A549 (cell line): ENCODE measurements around the gene CD101. TPM values are rescaled to one million over a fixed set of nuclear protein-coding genes. Genes with fewer than 3 reads are reported as not detected.

Source experiments
- ATAC-seq, 2 experiments: fragments of 200-7000 bp in 1 of 2; fragments of >200 bp in 1 of 2; cut with Nextera tagmentation in 1 of 2; cut with Tn5 transposase in 1 of 2; 3 replicates each; pipeline versions ENCODE4 v1.8.0 to v1.9.1; 2018 to 2020; ENCODE audit warnings: mild to moderate bottlenecking in 1 of 2, moderate library complexity in 1 of 2
- CTCF ChIA-PET: fragments of 300-600 bp; sonication (Branson Sonifier 250); formaldehyde crosslinking; extraction: SDS; loops from one replicate; lab custom pipeline; 2021; ENCODE audit warnings: antibody characterized with exemption, inconsistent platforms; lab: Yijun Ruan, JAX
- POLR2A ChIA-PET: fragments of 350-600 bp; formaldehyde crosslinking; extraction: SDS; loops from one replicate; lab custom pipeline; 2021; ENCODE audit warnings: antibody characterized with exemption, inconsistent platforms; lab: Yijun Ruan, JAX
- DNase-seq, 2 experiments: peaks; one replicate each; pipeline versions ENCODE4 v3.0.0 to v3.0.0-alpha.2; 2011 to 2016; ENCODE audit warnings: low read depth in 1 of 2, low spot score in 1 of 2
- FAIRE-seq: peaks from 2 replicates; lab custom pipeline; 2011; peaks lifted over from hg19 to GRCh38; lab: Jason Lieb, UNC
- H3K27ac ChIP-seq, 2 experiments: fragments of >200 bp; sonication (Bioruptor Twin); formaldehyde crosslinking; 3 replicates each; pipeline ENCODE4 v1.5.1; 2016 to 2017
- H3K4me1 ChIP-seq: fragments of >200 bp; sonication (Bioruptor Twin); formaldehyde crosslinking; 3 replicates; pipeline ENCODE4 v1.6.1; 2016
- H3K4me2 ChIP-seq: fragments of >200 bp; sonication (Bioruptor Twin); formaldehyde crosslinking; 3 replicates; pipeline ENCODE4 v1.6.1; 2016
- H3K4me3 ChIP-seq: fragments of >200 bp; sonication (Bioruptor Twin); formaldehyde crosslinking; 3 replicates; pipeline ENCODE4 v1.5.1; 2016
- H3K9me3 ChIP-seq: fragments of >200 bp; sonication (Bioruptor Twin); formaldehyde crosslinking; 3 replicates; pipeline ENCODE4 v1.6.1; 2016
- ATOH8 ChIP-seq: fragments of 250-450 bp; sonication (Bioruptor Pico); IDR thresholded peaks from 2 replicates; pipeline ENCODE4 v1.5.0; 2020; ENCODE audit warnings: low read depth, mild to moderate bottlenecking, moderate library complexity
- BCL3 ChIP-seq: fragments of >200 bp; sonication (Bioruptor Twin); formaldehyde crosslinking; IDR thresholded peaks from 3 replicates; pipeline ENCODE4 v1.6.1; 2016
- BHLHE40 ChIP-seq: IDR thresholded peaks from 2 replicates; pipeline ENCODE4 v1.6.1; 2012; ENCODE audit warnings: low read depth, low read length, inconsistent platforms
- ESRRA ChIP-seq: fragments of 150-350 bp; IDR thresholded peaks from 2 replicates; pipeline ENCODE4 v1.6.1; 2014; ENCODE audit warnings: mild to moderate bottlenecking, low read length, borderline replicate concordance
- FOSL2 ChIP-seq, 2 experiments: fragments of 450-650 bp in 1 of 2; fragments of >200 bp in 1 of 2; sonication (Bioruptor Twin) in 1 of 2; formaldehyde crosslinking; IDR thresholded peaks; 2 replicates each; pipeline versions ENCODE4 v1.5.0 to v1.6.1; 2016 to 2020; ENCODE audit warnings: mild to moderate bottlenecking in 1 of 2, moderate library complexity in 1 of 2
- HES2 ChIP-seq: fragments of >200 bp; sonication (Bioruptor Twin); formaldehyde crosslinking; IDR thresholded peaks from 2 replicates; pipeline ENCODE4 v1.6.1; 2016
- HOXB13 ChIP-seq: fragments of 250-450 bp; sonication (Bioruptor Pico); IDR thresholded peaks from 2 replicates; pipeline ENCODE4 v1.5.0; 2020; ENCODE audit warnings: low read depth, mild to moderate bottlenecking, moderate library complexity
- JUNB ChIP-seq: fragments of >200 bp; sonication (Bioruptor Twin); formaldehyde crosslinking; IDR thresholded peaks from 2 replicates; pipeline ENCODE4 v1.6.1; 2016
- MAZ ChIP-seq: fragments of 150-350 bp; IDR thresholded peaks from 2 replicates; pipeline ENCODE4 v1.6.1; 2014; ENCODE audit warnings: antibody characterized with exemption, low read depth, low read length, borderline replicate concordance
- MYC ChIP-seq: IDR thresholded peaks from 2 replicates; pipeline ENCODE4 v1.6.1; 2012; ENCODE audit warnings: mild to moderate bottlenecking, inconsistent platforms, low read length, improper control_type of control experiment, borderline replicate concordance
- POLR2AphosphoS2 ChIP-seq: conservative IDR thresholded peaks from 2 replicates; pipeline ENCODE4 v1.6.1; 2012; ENCODE audit warnings: low read length, improper control_type of control experiment, inconsistent platforms
- RAD21 ChIP-seq, 2 experiments: fragments of >200 bp in 1 of 2; sonication (Bioruptor Twin) in 1 of 2; formaldehyde crosslinking in 1 of 2; IDR thresholded peaks in 1 of 2; conservative IDR thresholded peaks in 1 of 2; 2 replicates in 1 of 2; 3 replicates in 1 of 2; pipeline ENCODE4 v1.6.1; 2012 to 2018; ENCODE audit warnings: inconsistent platforms in 1 of 2
- RARB ChIP-seq: fragments of 250-450 bp; sonication (Bioruptor Pico); IDR thresholded peaks from 2 replicates; pipeline ENCODE4 v1.8.0; 2021; ENCODE audit warnings: mild to moderate bottlenecking, moderate library complexity
- REST ChIP-seq: fragments of 200-600 bp; sonication (generic); IDR thresholded peaks from 2 replicates; pipeline ENCODE4 v1.6.1; 2016; ENCODE audit warnings: antibody characterized with exemption, mild to moderate bottlenecking, moderate library complexity
- RFX5 ChIP-seq: fragments of 450-650 bp; IDR thresholded peaks from 2 replicates; pipeline ENCODE4 v1.7.1; 2014; ENCODE audit warnings: antibody characterized with exemption, mild to moderate bottlenecking, moderate library complexity
- SMC3 ChIP-seq: fragments of >200 bp; sonication (Bioruptor Twin); formaldehyde crosslinking; IDR thresholded peaks from 3 replicates; pipeline ENCODE4 v1.6.1; 2018; ENCODE audit warnings: inconsistent platforms
- TP53 ChIP-seq: fragments of 250-450 bp; sonication (Bioruptor Pico); IDR thresholded peaks from 2 replicates; pipeline ENCODE4 v1.5.0; 2021; ENCODE audit warnings: mild to moderate bottlenecking, moderate library complexity
- ZC3H11A ChIP-seq: fragments of 450-650 bp; IDR thresholded peaks from 2 replicates; pipeline ENCODE4 v1.6.1; 2014; ENCODE audit warnings: antibody characterized with exemption, mild to moderate bottlenecking
- WGBS: methylation state at CpG from one replicate; pipeline ENCODE4 v1.1.6; 2017; ENCODE audit errors: missing lambda C conversion rate; 5-methylcytosine and 5-hydroxymethylcytosine counted together
- polyA plus RNA-seq, 4 experiments: library from polyadenylated mRNA; depleted of rRNA in 3 of 4; stranded (reverse); fragments of >200 nt; fragmentation: RNase III in 1 of 4; extraction: RNeasy Plus Mini Kit Qiagen cat#74134 plus additional on column Dnase treatment in 1 of 4; gene quantifications; 2 replicates in 3 of 4; 3 replicates in 1 of 4; pipeline ENCODE4 v1.2.3, GENCODE V29; 2011 to 2017
- TF ChIP-seq, protein P1 (sequence below): fragments of >200 bp; sonication (Bioruptor Twin); formaldehyde crosslinking; IDR thresholded peaks from 3 replicates; pipeline ENCODE4 v1.5.1; 2016

The CD101 gene
- polyA plus RNA-seq, 2 of the 4 experiments (the other 2 are of a cell fraction): 0.21 to 0.52 TPM

- 92% methylated on average over 11 of the region's 11 CpGs for whole genome bisulfite sequencing
- no peak for FAIRE-seq
These were observed 34.8 kb upstream of the CD101 start for GRCh38 chr1:116966791-116967190.

GRCh38 chr1:116968724-116969123, 32.8 kb upstream of the CD101 start:
- H3K27ac ChIP-seq: no peak overlapping the region
- ATAC-seq (no peak), DNase-seq (no peak), FAIRE-seq (no peak)
- no peak overlapping the region for H3K4me2 ChIP-seq
- no peaks in the 10 kb centered on the region for H3K9me3 ChIP-seq
- no peak for TF ChIP-seq RAD21 (conservative IDR thresholded peaks at IDR 0.05 in 1 of 2, IDR thresholded peaks at IDR 0.05 in 1 of 2)
- TF ChIP-seq TP53 (CRISPR knock-in tag): no peak
- no peak for TF ChIP-seq ZC3H11A
- TF ChIP-seq, protein P1, sequence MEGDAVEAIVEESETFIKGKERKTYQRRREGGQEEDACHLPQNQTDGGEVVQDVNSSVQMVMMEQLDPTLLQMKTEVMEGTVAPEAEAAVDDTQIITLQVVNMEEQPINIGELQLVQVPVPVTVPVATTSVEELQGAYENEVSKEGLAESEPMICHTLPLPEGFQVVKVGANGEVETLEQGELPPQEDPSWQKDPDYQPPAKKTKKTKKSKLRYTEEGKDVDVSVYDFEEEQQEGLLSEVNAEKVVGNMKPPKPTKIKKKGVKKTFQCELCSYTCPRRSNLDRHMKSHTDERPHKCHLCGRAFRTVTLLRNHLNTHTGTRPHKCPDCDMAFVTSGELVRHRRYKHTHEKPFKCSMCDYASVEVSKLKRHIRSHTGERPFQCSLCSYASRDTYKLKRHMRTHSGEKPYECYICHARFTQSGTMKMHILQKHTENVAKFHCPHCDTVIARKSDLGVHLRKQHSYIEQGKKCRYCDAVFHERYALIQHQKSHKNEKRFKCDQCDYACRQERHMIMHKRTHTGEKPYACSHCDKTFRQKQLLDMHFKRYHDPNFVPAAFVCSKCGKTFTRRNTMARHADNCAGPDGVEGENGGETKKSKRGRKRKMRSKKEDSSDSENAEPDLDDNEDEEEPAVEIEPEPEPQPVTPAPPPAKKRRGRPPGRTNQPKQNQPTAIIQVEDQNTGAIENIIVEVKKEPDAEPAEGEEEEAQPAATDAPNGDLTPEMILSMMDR: no peak
- TF ChIP-seq ATOH8: no peak
- TF ChIP-seq ESRRA: no peak
- H3K4me3 ChIP-seq: no peak overlapping the region
- 80% methylated on average over 3 of the region's 3 CpGs for WGBS
- ChIA-PET CTCF (no interaction called here), POLR2A (no interaction called here)
- peaks cover 7% of the 10 kb centered on the region; the same call in 1 of the 3 replicates for H3K4me1 ChIP-seq

More at GRCh38 chr1:116966791-116967190, 34.8 kb upstream of the CD101 start:
- ATAC-seq: no peak
- CTCF ChIA-PET: no interaction called here
- H3K9me3 ChIP-seq: no peaks in the 10 kb centered on the region
- no peak for DNase-seq
- H3K4me1 ChIP-seq: no peaks in the 10 kb centered on the region
- TF ChIP-seq MYC: no peak
- TF ChIP-seq RFX5: no peak
- no peak for TF ChIP-seq RARB (CRISPR knock-in tag)
- no peak for TF ChIP-seq BCL3
- no peak for TF ChIP-seq SMC3
- no peak for TF ChIP-seq POLR2AphosphoS2
- TF ChIP-seq JUNB: no peak
- no peak for TF ChIP-seq FOSL2 (IDR thresholded peaks at IDR 0.05)
- no peak for TF ChIP-seq FOSL2 (CRISPR knock-in tag; IDR thresholded peaks at IDR 0.05)
- no peak for TF ChIP-seq MAZ
- no peak for TF ChIP-seq BHLHE40
- no peak for TF ChIP-seq HES2
- TF ChIP-seq REST: no peak
- TF ChIP-seq HOXB13 (CRISPR knock-in tag): no peak
- H3K4me2 ChIP-seq: no peak overlapping the region
- POLR2A ChIA-PET: no interaction called here
- H3K27ac ChIP-seq: no peak overlapping the region
- no peak overlapping the region for H3K4me3 ChIP-seq
